MM.1S (cell line): ENCODE data around the gene CDH4.

ENCODE experiments used
- DNase-seq: peaks from one replicate; pipeline ENCODE4 v3.0.0-alpha.2; 2015
- H2AFZ ChIP-seq: fragments of 300-600 bp; sonication (generic); 2 replicates; pipeline ENCODE4 v1.6.0; 2016; ENCODE audit warnings: antibody characterized with exemption, low read length
- H3F3A ChIP-seq: fragments of 300-600 bp; sonication (generic); 2 replicates; pipeline ENCODE4 v1.6.1; 2016; ENCODE audit warnings: mild to moderate bottlenecking, antibody characterized with exemption, low read length, moderate library complexity, mixed read lengths; ENCODE audit not compliant: insufficient read depth
- H3K27ac ChIP-seq: fragments of 300-600 bp; sonication (generic); 2 replicates; pipeline ENCODE4 v1.5.1; 2016; ENCODE audit warnings: mild to moderate bottlenecking, low read length
- H3K27me3 ChIP-seq: fragments of 300-600 bp; sonication (generic); replicated peaks from 2 replicates; pipeline ENCODE4 v1.6.0; 2016; ENCODE audit warnings: low read length; ENCODE audit not compliant: insufficient read depth
- H3K36me3 ChIP-seq: fragments of 300-600 bp; sonication (generic); replicated peaks from 2 replicates; pipeline ENCODE4 v1.6.1; 2016; ENCODE audit warnings: mild to moderate bottlenecking, low read length, mixed read lengths; ENCODE audit not compliant: insufficient read depth
- H3K4me1 ChIP-seq: fragments of 300-600 bp; sonication (generic); 2 replicates; pipeline ENCODE4 v1.6.1; 2016; ENCODE audit warnings: low read length, mixed read lengths
- H3K4me2 ChIP-seq: fragments of 300-600 bp; sonication (generic); 2 replicates; pipeline ENCODE4 v1.6.0; 2016; ENCODE audit warnings: low read depth, low read length
- H3K4me3 ChIP-seq: fragments of 300-600 bp; sonication (generic); 2 replicates; pipeline ENCODE4 v1.5.1; 2016; ENCODE audit warnings: low read length, mixed read lengths
- H3K79me2 ChIP-seq: fragments of 300-600 bp; sonication (generic); 2 replicates; pipeline ENCODE4 v1.6.1; 2016; ENCODE audit warnings: mixed run types, low read length, mixed read lengths
- H3K9ac ChIP-seq: fragments of 300-600 bp; sonication (generic); 2 replicates; pipeline ENCODE4 v1.6.1; 2016; ENCODE audit warnings: low read length, mixed read lengths
- H3K9me2 ChIP-seq: fragments of 300-600 bp; sonication (generic); replicated peaks from 2 replicates; pipeline ENCODE4 v1.6.1; 2016; ENCODE audit warnings: mild to moderate bottlenecking, low read length, mixed read lengths; ENCODE audit not compliant: insufficient read depth
- H3K9me3 ChIP-seq: fragments of 300-600 bp; sonication (generic); replicated peaks from 2 replicates; pipeline ENCODE4 v1.6.1; 2016; ENCODE audit warnings: mild to moderate bottlenecking, low read length, mixed read lengths; ENCODE audit not compliant: insufficient read depth
- H4K20me1 ChIP-seq: fragments of 300-600 bp; sonication (generic); 2 replicates; pipeline ENCODE4 v1.6.1; 2016; ENCODE audit warnings: mild to moderate bottlenecking, low read length, moderate library complexity, mixed read lengths; ENCODE audit not compliant: insufficient read depth
- EZH2 ChIP-seq: fragments of 300-600 bp; sonication (generic); optimal IDR thresholded peaks from 2 replicates; pipeline ENCODE3; 2017; ENCODE audit warnings: low read depth, mild to moderate bottlenecking, antibody characterized with exemption, low read length, mixed read lengths
- EZH2phosphoT487 ChIP-seq: fragments of 300-600 bp; sonication (generic); IDR thresholded peaks from 2 replicates; pipeline ENCODE4 v1.6.1; 2018; ENCODE audit warnings: antibody characterized with exemption, low read length
- TF ChIP-seq, protein P1 (sequence below): fragments of 300-600 bp; sonication (generic); IDR thresholded peaks from 2 replicates; pipeline ENCODE4 v1.5.1; 2016; ENCODE audit warnings: antibody characterized with exemption, low read length, mixed read lengths

CDH4 gene

GRCh38 chr20:61972636-61973508 lies 720.8 kb downstream of the CDH4 start:
- no peaks in the 10 kb centered on the region for H3K27me3 ChIP-seq
- no peak overlapping the region for H3K4me3 ChIP-seq
- no peak overlapping the region for H3K9ac ChIP-seq
- H3K9me3 ChIP-seq: no peaks in the 10 kb centered on the region
- no peaks in the 10 kb centered on the region for H3K4me1 ChIP-seq
- H3K4me2 ChIP-seq: no peak overlapping the region
- TF ChIP-seq EZH2phosphoT487 (no peak), EZH2 (no peak)
- TF ChIP-seq, protein P1, sequence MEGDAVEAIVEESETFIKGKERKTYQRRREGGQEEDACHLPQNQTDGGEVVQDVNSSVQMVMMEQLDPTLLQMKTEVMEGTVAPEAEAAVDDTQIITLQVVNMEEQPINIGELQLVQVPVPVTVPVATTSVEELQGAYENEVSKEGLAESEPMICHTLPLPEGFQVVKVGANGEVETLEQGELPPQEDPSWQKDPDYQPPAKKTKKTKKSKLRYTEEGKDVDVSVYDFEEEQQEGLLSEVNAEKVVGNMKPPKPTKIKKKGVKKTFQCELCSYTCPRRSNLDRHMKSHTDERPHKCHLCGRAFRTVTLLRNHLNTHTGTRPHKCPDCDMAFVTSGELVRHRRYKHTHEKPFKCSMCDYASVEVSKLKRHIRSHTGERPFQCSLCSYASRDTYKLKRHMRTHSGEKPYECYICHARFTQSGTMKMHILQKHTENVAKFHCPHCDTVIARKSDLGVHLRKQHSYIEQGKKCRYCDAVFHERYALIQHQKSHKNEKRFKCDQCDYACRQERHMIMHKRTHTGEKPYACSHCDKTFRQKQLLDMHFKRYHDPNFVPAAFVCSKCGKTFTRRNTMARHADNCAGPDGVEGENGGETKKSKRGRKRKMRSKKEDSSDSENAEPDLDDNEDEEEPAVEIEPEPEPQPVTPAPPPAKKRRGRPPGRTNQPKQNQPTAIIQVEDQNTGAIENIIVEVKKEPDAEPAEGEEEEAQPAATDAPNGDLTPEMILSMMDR: no peak
- H3F3A ChIP-seq: no peaks in the 10 kb centered on the region
- H3K9me2 ChIP-seq: no peaks in the 10 kb centered on the region
- H4K20me1 ChIP-seq: no peaks in the 10 kb centered on the region
- no peak overlapping the region; the same call in 1 of the 2 replicates for H3K27ac ChIP-seq
- DNase-seq: no peak
- H2AFZ ChIP-seq: no peak overlapping the region
- no peaks in the 10 kb centered on the region for H3K79me2 ChIP-seq
- H3K36me3 ChIP-seq: peaks cover 4% of the 10 kb centered on the region; the same call in 1 of the 2 replicates

DNA sequence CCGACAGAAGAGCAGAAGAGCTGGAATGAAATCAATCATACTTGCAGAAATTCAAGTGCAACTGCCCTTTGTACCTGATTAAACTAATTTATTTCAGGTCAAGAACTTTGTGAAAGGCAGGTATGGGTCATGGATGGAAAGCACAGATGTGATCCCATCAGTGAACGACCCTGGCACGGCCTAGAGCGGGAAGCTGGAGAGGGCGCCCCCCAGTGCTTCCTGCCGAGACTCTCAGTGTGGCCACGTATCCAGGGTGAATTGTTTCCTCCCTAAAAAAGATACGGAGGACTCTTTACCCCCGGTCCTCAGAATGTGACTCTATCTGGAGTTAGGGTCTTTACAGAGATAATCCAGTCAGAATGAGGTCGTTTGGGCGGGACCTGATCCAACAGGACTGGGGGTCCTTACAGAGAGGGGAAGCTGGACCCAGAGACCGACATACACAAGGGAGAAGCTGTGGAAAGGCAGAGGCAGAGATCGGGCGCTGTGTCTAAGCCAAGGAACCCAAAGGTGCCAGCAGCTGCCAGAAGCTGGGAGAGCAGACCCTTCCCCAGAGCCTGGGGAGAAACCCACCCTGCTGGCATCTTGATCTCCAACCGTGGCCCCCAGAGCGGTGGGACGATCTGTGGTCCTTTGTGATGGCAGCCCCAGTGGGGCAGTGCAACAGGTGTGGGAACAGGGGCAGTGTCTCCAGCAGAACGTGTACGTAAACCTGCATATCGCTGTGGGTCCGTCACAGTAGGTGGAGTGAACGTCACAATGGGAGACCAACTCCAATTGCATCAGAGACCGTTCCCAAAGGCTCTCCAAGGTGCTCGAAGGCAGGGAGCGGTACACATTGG lies 721.7 kb downstream of the CDH4 start:
- Histone ChIP-seq H3K9ac (no peak overlapping the region), H2AFZ (no peak overlapping the region), H3K9me3 (no peaks in the 10 kb centered on the region), H3K36me3 (peaks cover 4% of the 10 kb centered on the region; the same call in 1 of the 2 replicates), H3K4me3 (no peak overlapping the region), H3K27me3 (no peaks in the 10 kb centered on the region), H3K4me2 (no peak overlapping the region), H3K9me2 (no peaks in the 10 kb centered on the region), H3K27ac (no peak overlapping the region), H3K79me2 (no peaks in the 10 kb centered on the region), H3K4me1 (no peaks in the 10 kb centered on the region), H4K20me1 (no peaks in the 10 kb centered on the region), H3F3A (no peaks in the 10 kb centered on the region)
- DNase-seq: no peak
- no peak for TF ChIP-seq EZH2phosphoT487
- TF ChIP-seq EZH2: no peak

GRCh38 chr20:61974357-61974665 lies 722.2 kb downstream of the CDH4 start:
- no peaks in the 10 kb centered on the region for H3K9me2 ChIP-seq
- no peaks in the 10 kb centered on the region for H4K20me1 ChIP-seq
- peaks cover 4% of the 10 kb centered on the region; the same call in 1 of the 2 replicates for H3K36me3 ChIP-seq
- H3K4me1 ChIP-seq: no peaks in the 10 kb centered on the region
- no peak for DNase-seq
- H3K27ac ChIP-seq: no peak overlapping the region
- no peak overlapping the region for H3K4me3 ChIP-seq
- H3K9me3 ChIP-seq: no peaks in the 10 kb centered on the region
- no peak overlapping the region for H3K9ac ChIP-seq
- H3F3A ChIP-seq: no peaks in the 10 kb centered on the region
- no peak overlapping the region for H2AFZ ChIP-seq
- no peaks in the 10 kb centered on the region for H3K27me3 ChIP-seq
- TF ChIP-seq EZH2 (no peak), EZH2phosphoT487 (no peak)
- TF ChIP-seq, protein P1: no peak
- no peaks in the 10 kb centered on the region for H3K79me2 ChIP-seq
- no peak overlapping the region for H3K4me2 ChIP-seq
